Fibroblast of skin of back (primary cell): ENCODE data around the gene SLC5A3.

ENCODE experiments used
- DNase-seq: peaks from one replicate; pipeline ENCODE4 v3.0.0-alpha.2; 2013

The SLC5A3 gene

DNA sequence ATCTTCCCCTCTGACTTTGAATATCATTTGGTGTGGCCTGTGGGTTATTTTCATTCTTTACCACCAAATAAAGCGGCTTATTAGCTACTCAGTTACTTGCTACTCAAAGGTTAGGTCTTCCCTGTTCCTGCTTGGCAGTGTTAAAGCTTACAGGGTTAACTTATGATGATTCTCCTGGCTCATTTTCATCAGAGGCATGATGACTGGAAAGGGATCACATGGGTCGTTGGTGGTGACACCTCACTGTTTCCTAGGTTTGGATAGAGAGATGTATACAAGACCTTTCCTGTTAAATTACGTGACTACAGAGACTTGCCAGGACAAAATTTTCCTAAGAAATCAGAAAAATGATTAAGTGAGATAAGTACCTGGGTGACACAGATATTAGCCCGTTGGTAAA lies 27.4 kb downstream of the SLC5A3 start:
- no peak for DNase-seq

DNA sequence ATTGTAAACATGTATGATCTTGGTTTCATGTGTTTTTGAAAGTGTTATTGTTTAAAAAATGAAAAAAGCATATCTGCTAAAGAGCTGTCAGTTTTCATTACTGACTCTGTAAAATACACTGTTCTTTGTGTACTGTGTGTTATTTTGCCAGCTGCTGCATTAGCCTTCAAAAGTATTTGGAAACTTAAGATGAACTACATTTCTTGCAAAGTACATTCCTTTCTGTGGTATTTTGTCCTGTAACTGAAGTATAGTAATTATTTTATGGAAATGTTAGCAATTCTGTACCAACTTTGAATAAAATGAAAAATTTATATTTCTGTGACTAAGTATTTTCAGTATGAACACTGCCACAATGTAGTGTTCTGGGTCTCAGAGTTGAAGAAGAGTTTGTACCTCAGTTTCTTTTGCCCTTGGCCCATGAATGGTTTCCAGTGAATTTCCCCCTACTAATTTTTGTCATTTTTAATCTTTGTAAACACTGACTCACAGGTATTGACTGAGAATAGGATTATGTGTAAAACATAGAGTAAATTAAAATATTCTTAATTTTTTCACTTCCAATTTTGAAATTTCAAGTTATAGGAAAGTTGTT lies 32.7 kb downstream of the SLC5A3 start:
- no peak for DNase-seq

DNA sequence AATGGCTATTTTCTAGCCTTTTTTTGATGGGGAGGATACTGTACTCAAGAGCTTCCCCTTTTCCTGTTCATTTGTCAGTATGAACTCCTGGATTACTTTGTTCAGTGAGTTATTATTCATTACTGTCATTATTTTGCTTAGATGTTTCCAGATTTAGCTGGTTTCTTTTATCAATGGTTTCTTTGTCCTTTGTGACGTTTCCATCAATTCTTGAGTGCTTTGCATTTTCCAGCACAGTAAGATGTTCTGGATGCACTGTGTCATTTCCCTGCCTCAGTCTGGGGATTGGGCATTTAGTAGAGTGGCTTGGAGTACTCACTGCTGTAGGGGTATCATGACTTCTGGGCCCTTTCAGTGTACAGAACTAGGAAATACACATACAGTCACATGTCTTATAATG lies 34.2 kb downstream of the SLC5A3 start:
- DNase-seq, result no peak

DNA sequence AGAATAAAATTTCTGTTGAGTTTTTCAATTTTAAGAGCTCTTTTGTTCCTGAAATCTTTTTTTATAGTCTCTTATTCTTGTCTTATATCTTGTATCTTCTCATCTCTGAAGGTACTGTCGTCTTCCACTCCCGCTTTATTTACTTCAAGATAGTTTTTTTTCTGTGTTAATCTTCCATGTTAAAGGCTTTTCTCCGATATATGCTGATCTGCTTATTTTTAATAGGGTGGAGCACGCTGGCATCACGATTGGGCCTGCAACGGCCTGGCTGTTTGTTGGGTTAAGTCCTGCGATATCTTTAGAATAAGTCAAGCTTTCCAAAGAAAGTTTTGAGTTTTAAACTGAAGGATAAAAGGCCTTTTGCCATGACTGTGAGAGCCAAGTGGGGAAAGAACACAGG lies 35.7 kb downstream of the SLC5A3 start:
- no peak for DNase-seq

DNA sequence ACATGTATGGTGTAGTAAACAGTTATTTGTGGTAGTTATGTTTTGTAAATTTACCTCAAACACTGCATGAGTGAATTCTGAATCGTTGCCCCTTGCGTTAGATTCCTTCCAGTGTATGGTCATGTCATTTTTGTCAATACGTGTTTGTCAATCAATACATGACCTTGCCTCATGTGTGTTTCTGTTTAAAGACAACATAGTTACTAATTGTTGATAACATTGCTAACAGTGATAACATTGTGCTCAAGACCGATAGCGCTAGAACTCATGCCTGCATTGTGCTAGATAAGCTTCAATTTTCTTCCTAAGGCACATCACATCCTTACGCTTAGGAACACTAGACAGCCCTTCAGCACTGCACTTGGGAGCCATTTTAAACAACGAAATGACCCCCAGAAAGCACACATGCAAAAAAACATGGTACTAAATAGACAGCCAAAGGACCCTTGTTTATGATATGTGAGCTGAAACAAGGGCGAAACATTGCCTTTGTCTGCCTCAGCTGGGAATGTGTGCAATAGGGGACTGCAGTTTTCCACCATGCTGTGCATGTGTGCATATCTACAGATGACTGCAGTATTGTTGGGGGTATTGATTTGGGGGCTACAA lies 37.3 kb downstream of the SLC5A3 start:
- no peak for DNase-seq

GRCh38 chr21:34112316-34113033 lies 39.1 kb downstream of the SLC5A3 start:
- no peak for DNase-seq

GRCh38 chr21:34113842-34114241 lies 40.5 kb downstream of the SLC5A3 start:
- no peak for DNase-seq

- DNase-seq, result no peak
Measured at GRCh38 chr21:34115160-34115559, 41.8 kb downstream of the SLC5A3 start.

DNA sequence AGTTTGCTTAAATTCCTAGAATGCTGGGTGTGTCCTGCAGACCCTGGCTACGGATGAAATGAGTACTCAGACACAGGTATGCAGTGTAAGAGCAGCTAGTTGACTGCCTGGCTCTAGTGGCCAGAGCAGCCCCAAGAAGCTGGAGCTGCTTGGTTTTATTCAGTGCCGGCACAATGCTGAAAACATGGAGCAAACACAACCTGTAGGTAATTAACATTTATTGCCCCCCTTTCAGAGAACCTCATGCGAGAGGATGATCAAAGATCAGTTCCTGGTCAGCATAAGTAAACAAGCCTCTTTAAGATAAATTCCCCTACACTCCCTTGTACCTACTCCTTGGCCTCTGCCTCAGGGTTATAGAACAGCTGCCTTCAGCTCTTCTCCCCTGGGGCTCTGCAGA lies 43.2 kb downstream of the SLC5A3 start:
- no peak for DNase-seq

DNA sequence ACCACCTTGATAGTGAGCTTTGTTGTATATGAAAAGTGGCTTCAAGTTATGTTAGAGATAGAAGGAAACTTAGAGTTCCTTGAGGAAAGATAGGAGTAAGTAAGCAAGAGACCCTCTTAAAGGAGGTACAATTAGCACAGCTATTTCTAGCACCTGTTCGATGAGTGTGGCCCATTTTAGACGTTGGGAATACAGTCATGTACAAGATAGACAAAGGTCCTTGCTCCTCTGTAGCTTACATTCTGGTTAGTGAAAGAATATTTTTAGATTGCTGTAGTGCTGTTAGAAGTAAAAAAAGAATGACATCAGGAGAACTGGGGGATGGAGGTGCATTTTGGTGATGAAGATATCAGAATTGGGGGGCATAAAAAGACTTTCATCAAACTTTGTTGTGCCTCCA lies 47.5 kb downstream of the SLC5A3 start:
- no peak for DNase-seq

DNA sequence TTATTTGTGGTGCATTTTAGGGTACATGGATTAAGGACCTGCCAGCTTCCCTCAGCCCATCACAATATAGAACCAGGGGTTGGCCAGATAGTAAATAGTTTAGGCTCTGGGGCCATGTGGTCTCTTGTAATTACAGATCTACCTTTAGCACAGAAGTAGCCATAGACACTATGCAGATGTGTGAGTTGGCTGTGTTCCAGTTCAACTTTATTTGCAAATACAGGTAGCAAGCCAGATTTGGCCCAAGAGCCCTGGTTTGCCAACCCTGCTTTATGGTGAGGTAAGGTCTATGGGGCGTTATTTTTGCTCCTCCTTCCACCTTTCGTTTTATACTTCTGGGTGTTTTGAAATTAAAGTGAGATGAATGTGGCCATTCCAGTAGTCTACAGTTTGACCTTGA lies 48.7 kb downstream of the SLC5A3 start:
- no peak for DNase-seq
